Mammary epithelial cell (primary cell): ENCODE data around the gene SEC61B.

Experiments
- EZH2 ChIP-seq: IDR thresholded peaks from 2 replicates; pipeline ENCODE4 v1.6.1; 2012; ENCODE audit warnings: low read length, inconsistent platforms, borderline replicate concordance
- TF ChIP-seq, protein P1 (sequence below), 2 donors: IDR thresholded peaks in 1 of 2; conservative IDR thresholded peaks in 1 of 2; 2 replicates each; pipeline ENCODE4 v1.5.1; 2011 to 2012; ENCODE audit warnings: inconsistent platforms in 2 of 2, low read length in 2 of 2, mild to moderate bottlenecking in 2 of 2, control low read depth in 1 of 2, low read depth in 1 of 2; ENCODE audit not compliant: insufficient read depth in 1 of 2; ENCODE audit errors: extremely low read depth in 1 of 2

DNA sequence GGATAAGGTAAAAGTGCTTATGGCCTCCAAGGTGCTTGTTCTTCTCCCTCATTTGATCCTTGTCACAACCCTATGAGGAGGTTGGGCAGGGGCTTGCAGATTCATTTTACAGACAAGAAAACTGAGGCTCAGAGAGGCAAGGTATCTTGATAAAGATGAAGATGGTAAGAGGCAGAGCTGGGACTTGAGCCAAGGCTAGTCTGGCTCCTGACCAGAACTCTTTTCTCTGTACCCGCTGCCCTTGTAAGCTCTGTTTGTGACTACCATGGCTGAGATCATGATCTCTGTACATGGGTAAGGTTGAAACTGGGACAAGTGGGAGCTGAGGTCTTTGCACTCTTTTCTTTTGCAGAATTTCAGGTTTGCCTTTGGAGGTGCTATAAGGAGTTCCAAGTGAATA lies 33.6 kb downstream of the SEC61B start:
- TF ChIP-seq, protein P1, sequence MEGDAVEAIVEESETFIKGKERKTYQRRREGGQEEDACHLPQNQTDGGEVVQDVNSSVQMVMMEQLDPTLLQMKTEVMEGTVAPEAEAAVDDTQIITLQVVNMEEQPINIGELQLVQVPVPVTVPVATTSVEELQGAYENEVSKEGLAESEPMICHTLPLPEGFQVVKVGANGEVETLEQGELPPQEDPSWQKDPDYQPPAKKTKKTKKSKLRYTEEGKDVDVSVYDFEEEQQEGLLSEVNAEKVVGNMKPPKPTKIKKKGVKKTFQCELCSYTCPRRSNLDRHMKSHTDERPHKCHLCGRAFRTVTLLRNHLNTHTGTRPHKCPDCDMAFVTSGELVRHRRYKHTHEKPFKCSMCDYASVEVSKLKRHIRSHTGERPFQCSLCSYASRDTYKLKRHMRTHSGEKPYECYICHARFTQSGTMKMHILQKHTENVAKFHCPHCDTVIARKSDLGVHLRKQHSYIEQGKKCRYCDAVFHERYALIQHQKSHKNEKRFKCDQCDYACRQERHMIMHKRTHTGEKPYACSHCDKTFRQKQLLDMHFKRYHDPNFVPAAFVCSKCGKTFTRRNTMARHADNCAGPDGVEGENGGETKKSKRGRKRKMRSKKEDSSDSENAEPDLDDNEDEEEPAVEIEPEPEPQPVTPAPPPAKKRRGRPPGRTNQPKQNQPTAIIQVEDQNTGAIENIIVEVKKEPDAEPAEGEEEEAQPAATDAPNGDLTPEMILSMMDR (conservative IDR thresholded peaks at IDR 0.05 in 1 of 2, IDR thresholded peaks at IDR 0.05 in 1 of 2; ENCODE audit: extremely low read depth in 1 of 2, insufficient read depth in 1 of 2, low read depth in 1 of 2, low read length in 2 of 2) = no peak
- no peak for TF ChIP-seq EZH2
